Fibroblast of lung (primary cell): ENCODE results near the gene SMAD2.

ENCODE experiments used
- CTCF ChIP-seq, 2 donors: IDR thresholded peaks in 1 of 2; conservative IDR thresholded peaks in 1 of 2; 1 replicate in 1 of 2; 2 replicates in 1 of 2; pipeline ENCODE4 v1.5.1; 2011 to 2012; ENCODE audit warnings: low read length in 2 of 2, control low read depth in 1 of 2, inconsistent platforms in 1 of 2, low read depth in 1 of 2, mild to moderate bottlenecking in 1 of 2
- EZH2 ChIP-seq: IDR thresholded peaks from 2 replicates; pipeline ENCODE4 v1.5.1; 2012; ENCODE audit warnings: low read length, control low read depth, mild to moderate bottlenecking; ENCODE audit errors: missing control alignments

GRCh38 chr18:47928466-47928865 is 2.0 kb downstream of the SMAD2 start:
- TF ChIP-seq CTCF (conservative IDR thresholded peaks at IDR 0.05 in 1 of 2, IDR thresholded peaks at IDR 0.05 in 1 of 2; ENCODE audit: low read depth in 1 of 2, low read length in 2 of 2) (no peak), EZH2 (no peak)
